ENCODE results near the gene MYO19.

GRCh38 chr17:36544307-36545076 lies 9.8 kb upstream of the MYO19 start, which contains the start of gene GGNBP2:
- TF ChIP-seq CTCF (IDR thresholded peaks at IDR 0.05; ENCODE audit: low read length) (no peak), EZH2 (optimal IDR thresholded peaks at IDR 0.05; ENCODE audit: low read depth, low read length) (no peak), EZH2phosphoT487 (IDR thresholded peaks at IDR 0.05; ENCODE audit: low read length) (no peak)
